GM21447 (cell line): ENCODE measurements around the gene UTS2B.
A peak's percentile ranks its signal among the peaks of the same experiment; 100 is the strongest.

ENCODE experiments used
- ATAC-seq: cut with Tn5 transposase; IDR thresholded peaks from one replicate; pipeline ENCODE4 v1.9.1; 2021; ENCODE audit not compliant: unreplicated experiment

The UTS2B gene

DNA sequence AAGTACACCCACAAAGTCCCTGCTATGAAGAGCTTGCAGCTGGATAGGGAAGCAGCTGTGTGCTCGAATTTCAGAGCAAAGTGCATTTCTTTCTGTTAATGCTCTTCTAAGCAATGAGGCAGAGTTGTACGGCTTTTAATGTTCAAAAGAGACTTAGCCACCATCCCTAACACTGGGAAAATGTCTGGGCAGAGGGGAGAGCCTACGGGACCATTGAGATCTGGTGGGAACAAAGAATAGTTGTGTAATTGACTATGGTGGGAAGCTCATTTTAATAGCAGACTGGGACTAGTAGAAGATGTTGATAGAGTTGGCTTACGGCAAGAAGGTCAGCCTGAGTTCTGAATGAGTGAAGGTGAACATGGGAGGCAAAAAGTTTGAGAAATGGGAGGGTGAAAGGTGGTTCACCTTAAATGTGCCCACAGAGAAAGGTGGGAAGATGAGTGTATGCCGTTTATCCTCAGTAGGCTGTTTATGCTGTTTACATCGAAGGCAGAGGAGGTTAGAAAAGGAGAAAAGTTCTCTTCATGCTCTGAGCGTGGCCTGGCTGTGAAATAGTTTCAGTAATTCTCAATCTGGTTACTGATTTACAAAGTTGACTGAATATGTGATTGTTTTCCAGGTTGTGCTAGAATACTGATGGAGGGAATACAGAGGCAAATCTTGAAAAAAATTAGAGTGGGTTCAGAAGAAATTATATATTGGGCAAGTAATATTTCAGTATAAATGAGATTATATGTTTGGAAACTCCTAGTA lies 22.9 kb upstream of the UTS2B start:
- ATAC-seq = no peak

DNA sequence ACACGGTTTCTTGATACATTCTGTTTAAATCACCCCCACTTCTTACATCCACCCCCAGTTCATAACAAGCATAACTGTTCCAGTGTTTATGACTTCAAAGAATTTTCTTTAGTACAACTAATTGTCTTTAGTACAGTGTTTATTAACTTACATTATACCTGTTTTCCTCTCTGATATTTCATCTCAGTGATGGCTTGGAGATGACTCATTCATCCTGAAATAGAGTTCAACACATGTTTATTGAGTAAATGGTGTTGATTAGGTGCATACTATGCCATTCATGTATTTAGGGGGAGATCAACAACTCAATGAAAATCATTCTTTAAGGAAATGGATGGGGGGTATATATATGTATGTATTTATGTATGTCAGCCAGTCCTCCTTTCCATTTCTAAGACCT lies 21.7 kb upstream of the UTS2B start:
- ATAC-seq = no peak

DNA sequence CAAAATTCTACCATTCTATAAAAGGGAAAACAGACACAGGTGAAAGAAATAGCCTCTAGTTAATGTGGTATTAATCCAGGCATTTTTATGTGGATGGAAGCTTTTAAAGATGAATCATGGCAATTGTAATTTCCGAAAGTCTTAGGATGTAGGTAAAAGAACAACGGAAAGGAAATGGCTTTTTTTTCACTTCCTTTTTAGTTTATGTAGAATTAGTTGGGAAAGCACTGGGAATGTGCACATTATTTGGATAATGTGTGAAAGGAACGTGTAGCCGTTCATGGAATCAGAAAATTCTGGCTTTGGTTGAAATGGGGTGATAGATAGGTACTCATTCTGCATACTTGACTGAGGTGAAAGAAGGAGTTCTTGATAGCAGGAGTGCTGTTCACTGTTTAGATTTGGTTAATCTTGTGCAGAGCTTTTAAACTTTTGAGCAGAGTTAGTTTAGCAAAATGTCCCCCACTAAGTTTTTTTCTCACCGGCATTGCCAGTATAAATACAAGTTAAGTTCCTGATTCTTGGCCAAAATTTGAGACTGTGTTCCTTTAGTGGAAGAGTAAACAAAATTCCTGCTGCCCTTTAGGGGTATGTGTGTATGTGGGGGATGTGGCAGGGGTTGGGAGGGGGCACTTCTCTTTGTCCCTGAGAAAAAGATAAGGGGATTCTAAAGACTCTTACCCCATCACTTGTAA lies 20.2 kb upstream of the UTS2B start:
- no peak for ATAC-seq

DNA sequence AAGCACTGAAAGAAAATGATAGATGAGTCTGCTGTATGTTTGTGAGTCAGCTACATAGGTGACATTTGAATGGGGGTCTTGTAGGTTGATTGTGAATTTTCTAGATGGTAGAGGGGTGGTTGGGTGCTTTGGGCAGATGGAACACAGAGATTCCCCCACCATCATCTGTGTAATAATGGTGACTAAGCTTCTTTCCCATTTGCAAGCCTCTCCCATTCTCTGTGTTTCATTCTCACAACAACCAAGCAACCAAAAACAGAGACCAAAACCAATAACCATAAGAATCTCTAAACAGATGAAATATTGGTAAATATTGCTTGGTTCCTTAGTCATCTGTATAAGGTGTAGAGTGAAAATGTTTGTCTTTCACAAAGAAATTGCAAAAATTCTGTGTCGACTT lies 17.8 kb upstream of the UTS2B start:
- no peak for ATAC-seq

DNA sequence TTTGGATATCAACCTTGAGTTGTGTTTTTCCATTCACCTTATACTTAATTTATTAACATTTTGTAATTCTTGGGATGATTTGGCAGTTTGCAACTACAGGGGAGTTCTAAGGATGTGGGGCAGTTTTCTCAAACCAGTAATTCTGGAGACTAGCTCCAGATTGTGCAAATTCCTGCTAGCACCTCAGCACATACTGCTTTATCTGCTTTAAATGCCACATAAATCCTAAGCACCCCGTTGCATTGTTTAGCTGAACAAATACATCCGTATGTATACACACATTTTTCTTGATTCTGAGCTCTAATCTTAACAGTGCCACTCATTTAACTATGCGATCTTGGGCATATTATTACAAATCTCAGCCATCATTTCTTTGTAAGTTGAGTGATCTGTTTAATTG lies 16.9 kb upstream of the UTS2B start:
- no peak for ATAC-seq

DNA sequence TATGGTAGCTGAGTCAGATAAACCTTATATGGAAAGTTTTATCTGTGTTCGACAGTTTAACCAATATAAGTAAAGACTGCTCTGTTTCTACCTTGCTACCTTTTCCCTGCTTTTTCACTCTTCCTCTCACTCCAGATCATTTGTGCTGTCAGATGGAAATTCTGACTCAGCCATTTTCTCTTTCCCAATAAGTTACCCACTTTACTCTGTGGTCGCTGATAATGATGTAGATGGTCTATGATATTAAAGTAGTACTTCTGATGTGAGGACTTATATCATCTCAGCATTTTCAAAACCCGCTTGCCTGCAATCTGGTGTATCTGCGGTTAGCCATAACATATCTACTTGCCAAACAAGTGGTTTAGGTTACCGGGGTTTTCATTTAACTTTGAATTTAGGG lies 15.0 kb upstream of the UTS2B start:
- ATAC-seq = no peak

DNA sequence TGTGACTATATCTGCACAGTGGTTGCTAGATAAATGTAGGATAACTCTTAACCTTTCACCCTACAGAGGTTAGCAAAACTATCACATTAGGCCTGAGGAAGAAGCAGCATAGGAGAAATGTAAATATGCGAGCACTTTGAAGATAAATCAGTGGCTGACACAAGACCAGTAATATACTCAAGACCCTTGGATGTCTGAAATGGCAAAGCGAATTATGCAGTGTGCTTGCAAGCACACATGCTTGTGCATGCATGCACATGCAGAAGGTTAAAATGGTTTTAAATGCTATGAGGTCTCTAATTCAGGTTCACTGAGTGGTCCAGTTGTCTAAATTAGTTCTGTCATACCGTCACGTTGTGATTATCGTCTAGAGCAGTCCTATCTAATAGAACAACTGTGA lies 13.6 kb upstream of the UTS2B start:
- ATAC-seq = no peak

DNA sequence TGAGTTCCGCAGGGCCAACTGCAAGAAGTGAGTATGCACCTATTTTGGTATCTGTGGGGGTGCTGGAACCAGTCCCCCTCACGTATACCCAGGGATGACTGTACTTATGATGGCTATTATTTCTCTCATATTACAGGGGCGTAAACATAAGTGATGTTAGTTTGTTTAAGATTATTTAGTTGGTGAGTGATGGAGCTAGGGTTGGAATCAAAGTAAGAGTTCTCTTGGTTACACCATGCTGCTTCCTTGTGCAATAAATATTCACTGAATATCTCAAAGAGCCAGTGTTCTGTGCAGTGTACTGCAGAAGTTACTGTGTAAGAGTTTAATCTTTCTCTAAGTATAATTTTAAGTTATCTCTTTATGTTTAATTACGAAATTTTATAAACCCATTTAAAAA lies 12.8 kb upstream of the UTS2B start:
- ATAC-seq = no peak

DNA sequence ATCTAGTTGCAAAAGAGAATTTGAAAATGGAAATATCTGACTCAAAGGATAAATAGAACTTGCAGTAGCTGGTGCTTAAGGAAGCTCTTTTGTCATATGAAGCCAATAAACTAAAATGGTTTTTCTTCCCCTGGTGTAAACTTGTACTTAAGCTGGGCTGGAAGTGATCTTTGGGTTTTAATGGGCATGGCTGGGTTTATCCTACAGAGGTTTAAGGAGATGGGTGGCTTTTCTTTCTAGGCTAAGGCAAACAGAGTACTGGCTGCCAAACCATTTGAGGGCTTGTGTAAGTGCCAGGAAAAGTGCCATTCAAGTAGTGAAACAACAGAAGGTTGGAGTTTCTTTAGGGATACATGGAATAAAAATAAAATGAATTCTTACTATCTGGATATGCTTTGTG lies 12.1 kb upstream of the UTS2B start:
- ATAC-seq = no peak

DNA sequence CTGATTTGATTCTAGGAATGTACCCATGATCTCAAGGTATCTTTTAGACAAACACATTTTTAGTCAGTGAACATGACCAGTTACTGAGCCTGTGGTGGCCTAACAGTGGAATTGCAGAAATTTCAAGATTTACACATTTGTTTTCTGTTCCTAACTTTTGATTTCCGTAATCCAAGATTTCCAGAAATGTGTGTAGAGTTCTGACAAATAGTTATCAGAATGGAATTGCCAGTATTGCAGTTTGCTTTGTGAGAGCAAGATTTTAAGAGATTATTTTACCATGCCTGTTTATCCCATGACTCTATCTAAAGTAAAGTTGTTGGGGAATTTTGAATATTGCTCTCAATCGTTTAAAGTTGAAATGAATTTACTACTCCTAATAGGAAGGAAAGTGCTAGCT lies 11.7 kb upstream of the UTS2B start:
- ATAC-seq = no peak

DNA sequence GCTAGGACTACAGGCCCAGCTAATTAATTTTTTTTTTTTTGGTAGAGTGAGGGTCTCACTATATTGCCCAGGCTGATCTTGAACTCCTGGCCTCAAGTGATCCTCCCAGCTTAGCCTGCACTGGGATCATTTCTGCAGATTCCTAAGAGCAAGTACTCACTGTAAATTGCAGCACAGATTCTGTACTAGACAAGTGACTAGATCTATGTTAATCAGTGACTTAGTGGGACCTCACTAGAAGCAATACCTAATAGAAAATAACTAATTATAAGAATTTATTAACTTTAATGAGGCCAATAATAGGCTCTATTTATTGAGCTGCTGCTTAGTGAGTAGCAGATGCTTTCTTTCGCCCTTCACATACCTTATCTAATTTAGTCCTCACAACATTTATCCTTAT lies 10.6 kb upstream of the UTS2B start:
- peak; percentile 32 for ATAC-seq

DNA sequence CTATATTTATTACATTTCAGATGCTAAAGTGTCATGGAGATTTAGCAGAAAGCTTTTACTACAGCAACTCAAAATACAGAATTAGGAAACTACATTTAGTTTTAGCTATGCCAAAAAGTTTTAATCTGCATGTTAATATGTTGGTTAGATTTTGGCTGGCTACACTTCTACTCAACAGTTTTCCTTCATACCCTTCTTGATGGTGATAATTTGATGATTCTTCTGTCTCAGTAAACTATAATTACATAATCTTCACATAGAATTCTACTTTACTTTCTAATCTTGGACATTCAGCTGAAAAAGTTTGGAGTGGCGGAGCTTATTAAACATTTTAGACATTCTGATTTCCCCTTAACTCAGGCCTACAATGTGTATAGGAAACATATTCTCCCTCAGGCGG lies 10.0 kb upstream of the UTS2B start:
- no peak for ATAC-seq

DNA sequence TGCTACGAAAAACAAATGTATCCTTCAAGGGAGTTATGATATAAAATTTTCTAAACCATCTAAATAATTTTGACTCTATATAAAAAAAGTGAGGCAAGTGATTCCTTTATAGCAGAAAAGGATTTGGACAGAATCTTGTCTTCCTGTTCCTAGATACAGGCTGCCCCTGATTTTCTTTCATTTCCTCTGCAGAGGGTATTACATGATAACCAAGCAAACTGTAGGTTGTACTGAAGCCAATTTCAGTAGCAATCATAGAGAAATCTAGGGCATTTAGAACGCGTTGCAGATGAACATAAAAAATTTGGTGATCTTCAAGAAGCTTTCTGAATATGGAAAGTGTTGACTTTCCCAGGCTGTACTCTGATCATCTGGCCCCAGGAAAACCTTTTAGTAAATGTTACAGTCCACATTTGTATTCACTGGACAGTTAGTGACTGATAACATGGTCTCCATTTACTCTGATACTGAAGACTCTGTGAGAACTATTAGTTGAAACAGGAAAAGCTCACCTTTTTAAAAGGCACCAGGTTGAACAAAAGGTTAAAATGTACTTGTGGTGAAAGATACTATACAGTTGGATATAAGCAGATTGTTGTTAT lies 9.1 kb upstream of the UTS2B start:
- ATAC-seq = no peak

DNA sequence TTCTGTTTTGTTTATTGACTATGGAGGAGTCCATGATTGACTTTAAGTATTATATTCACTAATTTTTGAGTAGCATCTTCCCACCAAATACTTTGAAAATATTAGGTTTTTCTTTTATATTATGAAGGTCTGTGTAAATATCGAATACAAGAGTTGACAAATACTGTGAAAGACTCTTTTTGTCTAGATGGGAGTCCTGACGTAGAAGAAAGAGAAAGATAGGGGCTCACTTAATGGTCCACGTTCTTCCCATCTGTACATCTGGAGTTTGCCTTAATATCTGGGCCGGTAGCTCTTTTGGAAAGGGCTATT lies 7.8 kb upstream of the UTS2B start:
- ATAC-seq = no peak

DNA sequence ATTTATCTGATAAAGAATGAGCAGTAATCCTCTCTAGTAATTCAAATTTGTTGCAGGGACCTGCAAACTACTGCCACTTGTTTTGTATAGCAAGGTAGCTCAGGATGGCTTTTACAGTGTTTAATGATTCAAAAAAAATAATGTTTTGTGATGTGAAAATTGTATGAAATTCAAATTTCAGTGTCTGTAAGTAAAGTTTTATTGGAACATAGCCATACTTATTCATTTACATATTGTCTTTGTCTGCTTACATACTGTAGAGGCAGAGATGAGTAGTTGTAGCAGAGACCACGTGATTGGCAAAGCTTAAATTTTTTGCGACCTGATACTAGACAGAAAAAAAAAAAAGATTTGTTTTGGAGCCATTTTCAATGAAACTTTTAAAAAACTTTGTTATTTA lies 6.5 kb upstream of the UTS2B start:
- ATAC-seq = peak; percentile 40

DNA sequence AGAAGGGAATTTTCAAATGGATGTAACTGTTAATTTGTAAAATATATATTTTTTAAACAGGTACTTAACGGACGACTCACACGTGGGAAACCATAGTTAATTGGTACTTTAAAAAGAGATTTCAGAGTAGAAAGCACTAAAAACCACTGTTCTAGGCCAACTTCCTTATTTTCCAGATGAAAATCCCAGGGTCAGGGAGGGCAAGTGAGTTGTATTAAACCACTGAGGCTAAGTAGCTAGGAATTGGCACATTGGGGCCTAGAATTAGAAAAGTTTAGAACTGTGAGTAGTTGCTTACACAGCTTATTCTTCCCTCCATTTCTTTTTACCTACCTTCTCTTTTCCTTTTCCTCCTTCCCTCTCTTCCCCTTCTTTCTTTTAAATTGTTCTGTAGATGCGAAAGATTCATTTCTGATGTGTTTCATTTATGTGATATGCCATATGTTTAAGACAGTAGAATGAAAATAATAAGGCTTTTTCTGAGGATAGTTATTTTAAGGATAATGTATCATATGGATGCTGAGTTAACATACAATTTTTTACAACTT lies 4.1 kb upstream of the UTS2B start:
- no peak for ATAC-seq

DNA sequence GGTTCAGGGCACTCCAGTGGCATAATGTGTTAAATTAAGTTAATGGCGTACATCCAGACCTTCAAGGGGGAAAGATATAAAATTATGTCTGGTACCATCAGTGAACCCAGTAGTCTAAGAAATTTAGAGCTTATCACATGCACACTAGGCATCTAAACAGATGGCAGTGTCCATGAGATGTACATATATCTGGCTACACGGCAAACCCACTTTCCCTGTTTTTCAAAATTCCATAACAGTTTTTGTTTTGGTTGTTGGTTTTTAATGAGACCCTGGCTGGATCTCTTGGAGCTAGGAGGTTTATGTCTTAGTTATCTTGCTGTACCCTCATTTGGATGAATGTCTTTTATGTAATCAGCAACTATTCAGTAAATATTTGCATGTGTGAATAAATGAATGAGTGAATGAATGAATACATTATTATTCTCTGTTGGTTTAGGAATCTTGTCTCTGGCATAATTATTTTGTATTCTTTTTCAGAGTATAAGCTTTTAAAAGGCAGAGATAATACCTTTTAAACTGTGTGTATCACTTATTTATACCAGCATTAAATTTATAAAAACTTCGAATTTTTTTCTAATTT lies 3.1 kb upstream of the UTS2B start:
- no peak for ATAC-seq

DNA sequence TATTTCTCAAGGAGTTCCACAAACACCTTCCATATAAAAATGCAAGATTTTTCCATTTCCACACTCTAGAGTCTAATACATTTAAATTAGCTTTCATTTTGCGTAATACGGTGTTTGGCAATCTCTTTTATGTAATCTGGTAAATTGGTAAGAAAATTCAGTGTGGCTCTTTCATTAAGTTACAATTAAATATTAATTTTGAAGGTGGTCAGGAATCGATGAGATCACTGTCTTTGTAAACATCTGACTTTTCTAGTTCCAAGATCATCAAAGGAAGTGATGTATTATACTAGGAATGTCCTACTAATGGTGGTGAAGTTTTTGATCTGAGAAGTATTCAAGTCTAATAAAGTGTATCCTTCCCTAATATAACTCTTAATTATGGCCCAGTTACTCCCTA lies 1.1 kb upstream of the UTS2B start:
- ATAC-seq = no peak

DNA sequence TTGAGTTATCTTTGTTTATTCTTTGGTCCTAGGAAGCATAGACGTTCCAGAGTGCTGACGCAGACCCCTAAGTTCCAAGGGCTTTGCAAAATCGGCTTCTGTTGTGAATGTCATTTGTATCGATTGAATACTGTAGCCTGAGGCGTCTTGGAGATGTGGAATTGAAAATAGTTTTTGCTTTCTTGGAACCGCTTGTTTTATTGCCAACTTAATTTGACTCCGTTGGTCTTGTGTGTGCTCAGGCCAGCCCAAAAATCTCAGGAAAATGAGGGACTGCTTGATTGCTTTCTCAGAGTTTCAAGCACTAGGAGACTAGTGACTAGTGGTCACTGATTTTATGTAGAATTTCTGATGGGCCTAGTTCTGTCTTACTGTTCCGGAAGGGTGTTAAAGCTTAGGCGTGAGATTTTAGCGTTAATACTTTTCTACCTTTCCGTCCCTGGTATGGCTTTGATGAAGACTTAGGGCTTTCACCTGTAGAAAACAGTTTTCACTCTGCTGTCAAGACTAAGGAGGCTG lies 263 bp upstream of the UTS2B start:
- ATAC-seq = no peak

DNA sequence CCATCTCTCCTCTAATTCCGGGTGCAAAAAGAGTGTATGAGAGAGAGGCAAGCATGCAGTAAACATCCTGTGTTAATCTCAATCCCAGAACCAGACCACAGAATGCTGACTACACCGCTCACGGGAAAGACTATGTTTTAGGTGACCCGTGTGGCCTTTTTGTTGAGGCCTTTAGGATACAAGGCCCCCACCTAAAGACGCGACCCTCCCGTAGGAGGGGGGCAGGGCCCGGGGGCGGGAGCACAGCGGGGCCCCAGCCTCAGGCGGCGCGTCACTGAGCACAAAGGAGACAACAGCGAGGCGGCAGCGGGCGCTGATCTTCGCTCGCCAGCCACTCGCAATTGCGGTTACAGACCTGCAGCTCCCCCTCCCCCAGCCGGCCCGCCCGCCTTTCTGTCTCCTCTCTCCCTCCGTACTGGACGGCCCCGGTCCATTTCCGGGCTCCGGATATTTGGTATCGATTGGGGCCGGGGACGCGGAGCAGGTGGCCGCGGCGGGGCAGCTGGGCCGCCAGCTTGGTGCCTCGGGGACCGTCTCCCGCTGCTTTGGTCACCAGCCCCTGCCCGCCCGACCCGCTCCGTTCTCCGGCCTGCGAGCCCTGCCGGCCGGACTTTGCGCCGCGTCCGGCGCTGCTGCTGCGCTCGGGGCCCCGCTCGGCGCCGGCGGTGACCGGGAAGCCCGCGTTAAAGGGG lies 1.2 kb downstream of the UTS2B start, which contains the start of gene CCDC50:
TSS of gene CCDC50 (plus strand) at position 433 of the 692 bp plus-strand sequence. CDS start 281 bp downstream, outside the sequence.
- peak; percentile 75 for ATAC-seq

DNA sequence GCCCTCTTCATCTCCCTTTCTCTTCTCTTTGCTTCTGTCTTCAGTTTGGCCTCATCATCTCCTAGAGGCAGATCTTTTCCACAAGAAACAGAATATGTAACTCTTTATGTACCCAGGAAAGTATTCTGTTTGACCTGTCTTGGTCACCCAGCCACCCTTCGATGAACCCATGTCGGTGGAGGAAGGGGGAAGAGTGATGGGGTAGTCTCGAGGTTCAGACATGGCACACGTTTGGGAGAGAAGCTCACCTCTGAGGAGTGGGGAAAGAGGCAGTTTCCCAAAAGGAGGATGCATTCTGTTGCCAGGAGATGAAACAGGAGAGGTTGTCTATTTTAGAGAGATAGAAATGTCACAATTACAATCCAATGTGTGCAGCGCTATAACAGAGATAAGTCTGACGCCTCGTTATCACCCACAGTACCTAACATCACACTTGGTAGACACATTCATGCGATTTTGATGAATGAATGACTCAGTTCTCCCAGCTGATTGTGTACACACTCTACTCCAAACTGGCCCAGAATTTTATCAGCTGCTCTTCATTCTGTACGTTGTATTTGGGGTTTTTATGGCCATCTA lies 1.9 kb downstream of the UTS2B start:
- no peak for ATAC-seq
